ENCODE data around the gene VPS33B.
"Not testable (repeated sequence)": the region's sequence is repeated elsewhere in the genome, so short reads cannot be mapped to it uniquely, and the experiment has no call there.

Gene VPS33B

DNA sequence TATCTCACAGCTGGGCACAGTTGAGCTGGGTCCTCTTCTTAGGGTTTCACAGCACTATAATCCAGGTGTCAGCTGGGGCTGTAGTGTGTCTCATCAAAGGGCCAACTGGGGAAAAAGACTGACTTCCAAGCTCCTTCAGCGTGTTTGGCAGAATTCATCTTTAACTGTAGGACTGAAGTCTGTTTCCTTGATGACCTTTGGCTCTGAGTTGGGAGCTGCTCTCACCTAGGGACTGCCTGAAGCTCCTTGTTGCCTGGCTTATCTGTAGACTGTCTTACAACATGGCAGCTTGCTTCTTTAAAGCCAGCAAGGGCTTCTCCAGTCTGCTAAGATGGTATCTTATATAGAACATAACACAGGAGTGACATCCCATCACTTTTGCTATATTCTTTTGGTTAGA lies 5.3 kb upstream of the VPS33B start:
- no peak for DNase-seq

DNA sequence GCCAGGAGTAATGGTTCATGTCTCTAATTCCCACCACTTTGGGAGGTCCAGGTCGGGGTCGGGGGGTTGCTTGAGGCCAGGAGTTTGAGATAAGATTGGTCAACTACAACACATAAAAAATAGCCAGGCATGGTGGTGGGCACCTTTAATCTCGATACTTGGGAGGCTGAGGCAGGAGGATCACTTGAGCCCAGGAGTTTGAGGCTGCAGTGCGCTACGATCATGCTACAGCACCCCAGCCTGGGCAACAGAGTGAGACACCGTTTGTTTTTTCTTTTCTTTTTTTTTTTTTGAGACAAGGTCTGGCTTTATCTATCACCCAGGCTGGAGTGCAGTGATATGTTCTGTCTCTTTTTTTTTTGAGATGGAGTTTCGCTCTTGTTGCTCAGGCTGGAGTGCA lies 1.3 kb upstream of the VPS33B start:
- no peak for DNase-seq

DNA sequence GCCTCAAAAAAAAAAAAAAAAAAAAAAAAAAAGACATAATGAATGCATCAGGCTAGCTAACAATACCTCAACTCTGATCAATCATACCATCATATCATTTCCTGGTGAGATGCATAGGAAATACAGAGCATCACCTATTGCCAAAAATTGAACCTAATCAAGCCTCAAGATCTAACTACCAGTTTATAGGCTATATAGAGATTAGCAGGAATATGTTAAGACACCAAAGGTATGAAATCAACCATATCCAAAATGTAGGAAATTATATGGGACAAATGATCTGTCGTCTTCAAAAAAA lies 387 bp upstream of the VPS33B start:
- DNase-seq, result no peak

DNA sequence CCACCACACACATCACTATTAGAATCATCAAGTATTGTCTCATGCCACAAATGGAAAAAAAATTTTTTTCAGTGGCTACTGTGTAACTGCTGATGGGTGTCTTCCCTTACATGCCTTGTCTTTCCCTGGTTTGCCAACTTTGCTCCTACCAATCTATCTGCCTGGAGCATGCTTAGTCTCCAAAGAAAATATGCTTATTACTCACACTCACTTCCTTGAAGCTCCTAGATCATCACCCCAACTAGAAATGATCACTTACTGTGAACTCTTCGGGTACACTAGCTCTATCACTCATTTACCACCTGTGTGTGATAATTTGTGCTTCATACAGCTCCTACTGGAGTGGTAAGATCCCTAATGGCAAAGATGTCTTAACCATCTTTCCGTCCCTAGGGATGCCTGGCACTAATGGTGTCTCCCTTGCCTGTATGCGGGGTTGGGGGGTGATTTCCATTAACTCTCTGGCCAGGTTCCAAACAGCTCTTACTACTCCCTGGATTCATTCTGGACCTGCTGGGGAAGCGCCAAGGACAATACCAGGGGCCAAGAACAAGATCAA lies 799 bp downstream of the VPS33B start:
- DNase-seq, result no peak

DNA sequence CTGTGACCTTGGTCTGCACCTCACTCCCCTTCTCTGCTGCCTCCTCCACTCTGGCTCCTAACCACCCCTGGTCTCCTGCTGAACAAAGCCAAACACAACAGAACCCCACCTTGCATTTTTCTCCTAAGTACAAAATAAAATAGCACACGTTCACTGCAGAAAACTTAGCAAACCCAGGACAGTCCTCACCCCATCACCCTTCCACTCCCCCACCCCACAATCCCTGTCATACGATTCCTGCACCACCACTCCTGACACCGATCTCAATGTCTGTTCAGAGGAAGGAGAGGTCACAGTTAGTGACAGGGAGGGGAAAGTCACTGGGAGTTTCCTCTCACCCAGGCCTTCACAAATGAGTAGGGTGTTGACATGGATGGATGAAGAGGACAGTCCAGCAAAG lies 4.2 kb downstream of the VPS33B start:
- no peak for DNase-seq

DNA sequence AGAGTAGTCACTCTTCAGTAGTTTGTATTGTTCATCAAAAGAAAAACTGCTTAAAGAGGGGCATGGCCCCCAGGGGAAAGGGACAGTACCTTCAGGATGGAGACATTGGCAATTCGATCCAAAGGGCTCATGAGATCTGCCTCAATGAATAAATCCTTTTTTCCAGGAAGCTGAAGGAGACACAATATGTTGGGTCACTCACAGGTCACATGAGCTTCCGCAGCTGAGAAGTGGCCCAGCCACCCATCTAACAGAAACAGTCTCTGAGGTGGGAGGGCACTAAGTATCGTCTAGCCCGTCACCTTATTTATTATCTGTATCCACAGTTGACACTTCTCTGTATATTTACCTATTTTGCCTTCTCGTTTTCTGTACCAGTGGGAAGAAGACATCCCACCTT lies 4.7 kb downstream of the VPS33B start:
- no peak for DNase-seq

DNA sequence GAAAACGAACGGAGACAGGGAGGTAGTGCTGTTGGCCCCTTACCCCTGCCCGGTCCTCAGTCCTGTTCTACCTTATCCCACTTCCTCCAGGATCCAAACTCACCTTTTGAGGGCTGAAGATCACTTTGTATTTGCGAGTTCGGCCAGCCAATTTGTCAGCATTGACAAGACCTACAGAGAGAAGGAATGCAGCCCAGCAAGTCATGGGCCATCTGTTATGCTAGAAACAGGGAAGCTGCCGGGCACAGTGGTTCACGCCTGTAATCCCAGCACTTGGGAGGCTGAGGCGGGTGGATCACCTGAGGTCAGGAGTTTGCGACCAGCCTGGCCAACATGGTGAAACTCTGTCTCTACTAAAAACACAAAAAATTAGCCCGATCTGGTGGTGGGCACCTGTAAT lies 8.7 kb downstream of the VPS33B start:
- DNase-seq, result not testable (repeated sequence)

DNA sequence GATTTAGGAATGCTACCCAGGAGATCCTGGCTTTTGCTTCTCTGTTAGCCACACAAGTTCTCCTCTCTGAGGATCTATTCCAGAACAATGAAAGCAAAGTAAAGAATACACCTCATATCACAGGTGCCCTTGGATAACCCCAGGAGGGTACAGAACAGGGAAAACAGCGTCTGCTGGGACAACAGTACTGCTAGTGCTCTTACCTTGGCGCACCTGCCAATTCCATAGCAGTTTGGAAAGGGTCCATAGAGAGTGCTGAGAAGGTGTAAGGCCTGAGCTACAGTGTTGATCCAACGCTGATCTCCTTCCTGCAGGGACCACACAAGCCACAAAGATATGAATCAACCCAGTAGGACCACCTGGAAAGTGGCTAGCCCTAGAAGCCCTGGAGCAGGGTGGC lies 15.1 kb downstream of the VPS33B start:
- no peak for DNase-seq

DNA sequence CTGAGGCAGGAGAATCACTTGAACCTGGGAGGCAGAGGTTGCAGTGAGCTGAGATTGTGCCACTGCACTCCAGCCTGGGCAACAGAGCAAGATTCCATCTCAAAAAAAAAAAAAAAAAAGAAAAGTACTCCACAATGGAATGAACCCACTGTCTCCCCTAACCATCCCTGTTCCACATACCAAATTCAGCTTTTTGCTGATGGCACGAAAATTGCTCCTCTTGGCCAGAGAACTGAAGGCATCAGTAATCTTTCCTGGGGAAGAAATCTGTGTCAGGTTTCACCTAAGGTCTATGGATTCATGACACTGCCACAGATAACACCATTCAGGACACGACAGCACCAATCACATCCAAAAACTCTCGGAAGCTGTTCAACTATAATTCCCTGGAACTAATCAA lies 21.2 kb downstream of the VPS33B start:
- no peak for DNase-seq

DNA sequence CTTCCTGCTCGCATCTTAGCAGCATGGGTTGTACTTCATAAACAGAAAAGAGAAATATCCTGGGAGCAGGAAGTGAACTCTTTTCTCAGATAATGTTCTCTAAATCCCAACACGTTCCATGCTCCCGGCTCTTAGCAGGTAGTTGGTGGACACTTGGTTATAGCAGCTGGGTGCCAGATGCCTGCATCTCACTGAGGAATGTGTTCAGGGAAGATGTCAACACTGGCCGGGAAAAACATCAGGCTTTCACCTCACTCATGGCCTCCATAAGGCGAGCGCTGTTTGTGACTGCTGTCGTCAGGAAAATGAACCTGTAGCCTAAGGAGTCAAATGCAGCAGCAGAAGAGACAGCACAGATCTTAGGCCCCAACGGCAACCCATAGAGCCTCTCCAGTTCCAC lies 23.7 kb downstream of the VPS33B start:
- DNase-seq, result no peak

DNA sequence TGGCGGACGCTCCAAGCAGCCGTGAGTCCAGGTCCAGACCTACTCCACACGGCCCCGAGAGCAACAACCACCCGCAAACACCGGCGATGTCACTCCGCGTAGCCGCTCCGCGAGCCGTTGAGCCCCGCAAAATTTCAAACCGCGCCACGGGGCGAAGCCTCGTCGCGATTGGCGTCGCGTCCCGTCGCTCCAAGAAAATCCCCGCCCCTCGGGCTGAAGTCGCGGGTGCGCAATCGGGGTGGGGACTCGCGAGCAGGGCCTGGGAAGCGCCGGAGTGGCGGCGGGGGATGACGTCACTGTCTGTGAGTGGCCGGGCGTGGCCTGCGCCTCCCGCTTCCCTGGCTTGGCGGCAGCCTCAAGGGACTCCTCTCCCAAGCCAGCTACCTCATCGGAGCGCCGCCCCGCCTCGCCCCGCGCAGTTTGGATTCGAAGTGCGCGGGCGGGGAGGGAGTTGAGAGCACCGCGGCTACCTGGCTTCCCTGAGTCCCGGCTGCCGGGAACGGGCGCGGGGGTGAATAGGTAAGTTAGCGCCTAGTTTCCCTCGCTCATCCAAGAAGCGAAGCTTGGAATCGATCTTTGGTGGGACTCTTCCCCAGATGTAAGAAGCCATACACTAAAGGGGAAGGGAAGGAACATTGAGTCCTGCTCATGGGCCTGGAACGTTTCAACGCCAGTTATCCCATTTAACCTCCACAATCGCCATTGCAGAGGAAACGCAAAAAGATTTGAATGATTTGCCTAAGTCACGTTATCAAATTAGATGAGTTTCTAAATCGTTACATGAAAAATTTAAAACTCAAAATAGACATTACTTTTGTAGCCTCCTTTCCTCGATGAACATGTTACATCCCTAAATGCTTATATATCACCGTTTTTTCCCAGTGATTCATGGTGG lies 27.7 kb downstream of the VPS33B start, which contains the start of gene PRC1:
PRC1 (minus strand) TSS at position 119 of the 895 bp plus-strand sequence; CDS start at position 1, 118 bp downstream.
- peak; percentile 97 for DNase-seq

DNA sequence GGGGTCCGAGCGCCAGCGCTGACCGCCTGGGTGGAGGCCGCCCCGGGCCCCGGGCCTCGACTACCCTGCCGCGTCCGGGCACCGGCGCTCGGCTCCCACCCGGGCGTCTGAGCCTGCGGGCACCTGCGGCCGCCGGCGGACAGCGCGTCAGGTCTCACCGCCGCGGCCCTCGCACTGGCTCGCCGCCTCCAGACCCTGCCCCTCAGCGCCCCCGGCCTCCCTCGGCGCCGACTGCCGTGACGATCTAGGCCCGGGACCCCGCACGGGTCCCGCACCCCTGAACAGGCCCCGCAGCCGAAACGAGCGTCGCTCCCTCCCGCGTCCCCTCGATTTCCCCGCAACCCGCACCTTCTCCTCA lies 28.4 kb downstream of the VPS33B start:
- DNase-seq, result no peak

DNA sequence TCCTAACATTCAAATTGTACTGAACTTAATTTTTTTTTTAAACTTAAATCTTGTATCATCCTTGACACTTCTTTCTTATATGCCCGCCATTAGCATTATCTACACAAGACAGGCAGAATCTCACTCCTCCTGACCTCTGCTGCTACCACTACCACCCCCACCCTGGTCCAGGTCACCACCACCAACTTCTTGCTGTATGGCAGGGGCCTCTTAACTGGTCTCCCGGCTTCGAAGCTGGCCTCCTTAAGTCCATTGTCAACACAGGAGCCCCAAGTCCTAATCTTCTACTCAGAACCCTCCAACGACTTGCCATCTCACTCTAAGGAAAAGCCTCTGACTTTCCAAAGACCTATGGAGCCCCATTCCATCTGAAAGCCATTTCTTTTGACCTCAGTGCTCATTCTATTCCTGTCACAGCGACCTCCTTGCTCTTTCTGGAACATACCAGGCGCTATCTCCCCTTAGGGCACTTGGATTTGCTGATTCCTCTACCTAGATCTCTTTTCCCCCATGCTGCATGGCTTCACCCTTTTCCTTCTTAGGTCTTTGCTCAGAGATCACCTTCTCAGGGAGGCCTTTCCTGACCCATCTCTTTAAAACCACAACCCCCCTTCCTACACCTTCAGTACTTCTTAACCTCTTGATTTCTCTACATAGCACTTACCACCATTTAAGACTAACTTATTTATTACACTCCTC lies 30.7 kb downstream of the VPS33B start:
- DNase-seq, result no peak

DNA sequence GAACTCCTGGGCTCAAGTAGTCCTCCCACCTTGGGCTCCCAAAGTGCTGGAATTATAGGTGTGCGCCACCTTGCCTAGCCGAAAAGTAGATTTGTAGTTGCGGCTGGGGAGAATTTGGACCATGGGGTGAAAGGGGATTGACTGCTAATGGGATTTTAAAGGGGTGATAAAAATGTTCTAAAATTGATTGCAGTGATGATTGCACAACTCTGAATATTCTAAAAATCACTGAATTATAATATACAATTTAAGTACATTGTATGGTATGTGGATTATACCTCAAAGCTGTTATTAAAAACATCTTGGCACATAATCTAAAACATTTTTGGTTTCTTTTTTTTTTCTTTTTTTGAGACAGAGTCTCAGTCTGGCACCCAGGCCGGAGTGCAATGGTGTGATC lies 31.9 kb downstream of the VPS33B start:
- DNase-seq, result no peak

DNA sequence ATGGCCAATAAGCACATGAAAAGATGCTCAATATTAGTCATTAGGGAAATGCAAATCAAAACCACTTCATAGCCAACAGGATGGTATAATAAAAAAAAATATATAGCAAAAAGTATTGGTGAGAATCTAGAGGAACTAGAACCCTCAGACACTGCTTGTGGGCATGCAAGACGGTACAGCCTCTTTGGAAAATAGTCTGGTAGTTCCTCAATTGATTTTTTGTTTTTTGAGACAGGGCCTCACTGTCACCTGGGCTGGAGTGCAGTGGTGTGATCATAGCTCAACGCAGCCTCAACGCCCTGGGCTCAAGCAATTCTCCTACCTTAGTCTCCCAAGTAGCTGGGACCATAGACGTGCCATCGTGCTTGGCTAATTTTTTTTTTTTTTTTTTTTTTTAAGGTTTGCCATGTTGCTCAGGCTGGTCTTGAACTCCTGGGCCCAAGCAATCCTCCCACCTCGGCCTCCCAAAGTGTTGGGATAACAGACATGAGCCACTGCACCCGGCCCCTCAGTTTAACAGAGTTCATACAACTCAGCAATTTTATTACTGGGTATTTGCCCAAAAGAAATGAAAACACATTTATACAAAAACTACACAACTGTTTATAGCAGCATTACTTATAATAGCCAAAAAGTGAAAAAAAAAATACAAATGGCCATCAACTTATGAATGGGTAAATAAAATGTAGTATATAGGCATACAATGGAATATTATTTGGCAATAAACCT lies 33.2 kb downstream of the VPS33B start:
- no peak for DNase-seq

DNA sequence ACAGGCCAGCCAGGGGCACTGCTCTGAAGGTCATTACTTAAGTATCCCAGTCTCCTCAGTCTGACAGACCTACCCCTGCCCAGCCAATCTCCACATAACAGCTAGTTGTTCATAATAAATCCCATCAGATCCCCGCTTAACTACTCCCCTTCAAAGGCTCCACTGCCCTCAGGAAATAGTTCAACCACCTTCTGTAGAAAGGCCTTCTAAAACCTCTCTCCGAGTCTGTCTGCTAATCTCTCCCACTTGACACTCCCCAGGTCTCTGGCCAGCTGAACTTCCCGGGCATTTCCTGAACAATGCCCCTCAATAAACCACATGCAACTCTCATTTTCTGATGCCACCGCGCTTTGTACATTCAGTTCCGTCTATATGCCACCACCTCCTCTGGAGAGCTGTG lies 34.1 kb downstream of the VPS33B start:
- no peak for DNase-seq

DNA sequence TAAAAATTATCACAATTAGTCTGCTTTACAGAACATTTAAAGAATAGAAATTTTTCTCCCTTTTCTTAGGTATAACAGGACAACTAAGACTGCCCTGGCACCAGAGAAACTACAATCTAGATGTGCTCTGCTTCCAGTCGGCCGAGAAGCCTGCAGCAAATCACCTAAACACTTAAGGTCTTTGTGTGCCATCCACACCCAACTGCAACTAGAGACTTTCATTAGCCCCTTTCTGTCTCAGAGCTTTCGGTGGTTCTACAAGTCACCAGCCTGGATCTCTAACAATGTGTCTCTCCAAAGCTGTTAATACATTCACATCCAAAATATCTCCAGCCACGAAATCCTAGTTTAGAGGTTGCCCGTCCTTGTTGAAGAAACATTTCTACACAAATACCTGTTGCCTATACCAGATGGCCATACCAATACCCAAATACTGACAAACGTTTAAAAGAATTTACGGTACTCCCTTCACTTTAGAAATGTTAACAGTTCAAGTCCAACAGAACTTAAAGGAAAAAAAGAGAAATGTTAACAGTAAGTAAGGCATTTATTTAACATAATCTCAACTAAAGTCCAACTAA lies 34.7 kb downstream of the VPS33B start:
- no peak for DNase-seq

DNA sequence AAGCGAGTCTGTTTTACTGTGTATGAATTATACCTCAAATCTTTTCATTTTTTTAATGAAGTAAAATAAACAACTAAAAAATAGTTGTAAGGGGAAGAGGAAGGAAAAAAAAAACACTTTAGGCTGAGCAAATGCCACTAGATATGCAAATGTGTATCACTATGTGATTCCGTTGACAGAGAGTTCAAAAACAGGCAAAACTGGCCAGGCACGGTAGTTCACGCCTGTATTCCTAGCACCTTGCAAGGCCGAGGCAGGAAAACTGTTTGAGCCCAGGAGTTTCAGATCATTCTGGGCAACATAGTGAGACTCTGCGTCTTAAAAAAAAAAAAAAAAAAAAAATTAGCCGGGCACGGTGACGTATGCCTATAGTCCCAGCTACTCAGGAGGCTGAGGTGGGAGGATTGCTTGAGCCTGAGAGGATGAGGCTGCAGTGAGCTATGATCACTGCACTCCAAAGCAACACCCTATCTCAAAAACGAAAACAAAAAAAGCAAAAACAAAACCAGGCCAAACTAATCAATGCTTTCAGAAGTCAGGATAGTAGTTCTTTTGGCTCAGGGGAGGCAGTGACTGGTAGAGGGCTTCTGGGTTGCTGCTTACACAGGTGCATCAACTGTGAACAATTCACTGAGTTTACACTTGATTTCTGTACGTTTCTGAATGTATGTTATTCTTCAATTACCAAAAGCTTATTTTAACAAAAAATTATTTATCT lies 35.4 kb downstream of the VPS33B start:
- no peak for DNase-seq

DNA sequence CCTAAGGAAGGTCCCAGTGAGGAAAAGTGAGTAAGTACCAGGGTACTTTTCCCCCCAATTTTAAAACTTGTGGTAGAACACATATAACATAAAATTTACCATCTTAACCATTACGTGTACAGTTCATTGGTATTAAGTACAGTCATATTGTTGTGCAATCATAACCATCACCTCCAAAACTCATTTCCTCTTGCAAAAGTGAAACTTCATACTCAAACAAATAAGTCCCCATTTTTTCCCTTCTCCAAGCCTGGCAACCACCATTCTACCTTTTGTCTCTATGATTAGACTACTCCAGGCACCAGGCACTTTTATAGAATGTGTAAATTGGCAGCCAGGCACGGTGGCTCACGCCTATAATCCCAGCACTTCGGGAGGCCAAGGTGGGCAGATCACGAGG lies 40.3 kb downstream of the VPS33B start:
- no peak for DNase-seq

DNA sequence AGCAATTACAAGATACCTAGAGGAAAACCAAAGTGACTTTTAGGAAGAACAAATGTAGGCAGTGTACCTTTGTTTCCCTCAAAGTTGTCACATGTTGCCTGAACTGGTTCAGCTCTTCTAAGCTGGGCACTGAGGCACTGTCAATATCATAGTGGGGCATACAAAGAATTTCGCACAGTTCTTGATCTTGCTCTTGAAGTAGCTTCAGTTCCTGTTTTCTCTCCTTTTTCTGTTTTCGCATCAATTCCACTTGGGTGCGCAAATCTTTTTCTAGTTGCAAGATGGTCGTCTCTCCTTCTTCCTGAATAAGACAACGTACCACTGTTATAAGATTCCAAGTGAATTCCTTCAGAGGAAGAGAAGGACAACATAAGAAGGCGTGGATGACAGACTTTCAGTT lies 40.7 kb downstream of the VPS33B start:
- no peak for DNase-seq

DNA sequence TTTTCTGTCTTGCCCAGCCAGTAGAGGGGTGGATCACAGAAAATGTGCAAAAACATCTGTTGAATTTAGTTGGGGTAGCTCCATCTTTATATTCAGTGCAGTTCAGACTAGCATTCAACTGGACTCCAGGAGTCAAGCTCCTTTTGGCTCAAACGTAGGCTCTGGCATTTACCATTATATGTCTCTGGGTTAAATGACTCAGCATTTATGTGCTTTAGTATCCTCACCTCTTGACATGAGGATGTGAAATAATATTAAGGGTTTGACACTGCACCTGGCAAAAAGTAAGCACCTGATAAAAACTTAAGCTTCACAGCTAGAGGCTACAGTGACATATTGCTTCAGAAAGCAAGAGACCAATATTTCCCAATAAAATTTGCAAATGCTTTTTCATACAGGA lies 42.8 kb downstream of the VPS33B start:
- no peak for DNase-seq

DNA sequence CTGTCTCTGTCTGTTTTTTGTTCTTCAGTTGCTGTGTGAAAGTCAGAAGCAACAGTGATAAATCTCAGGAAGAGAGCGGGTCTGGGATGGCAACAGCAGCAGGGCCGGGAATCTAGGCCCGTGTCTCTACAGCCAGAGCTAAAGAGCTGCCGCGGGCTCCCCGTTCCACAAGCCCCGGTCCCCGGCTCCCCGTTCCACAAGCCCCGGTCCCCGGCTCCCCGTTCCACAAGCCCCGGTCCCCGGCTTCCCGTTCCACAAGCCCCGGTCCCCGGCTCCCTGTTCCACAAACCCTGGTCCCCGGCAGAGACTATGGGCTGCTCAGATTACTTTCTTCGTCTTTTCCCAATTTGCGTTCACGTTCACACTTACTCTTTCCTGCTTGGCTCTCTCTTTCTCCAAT lies 48.2 kb downstream of the VPS33B start:
- no peak for DNase-seq

DNA sequence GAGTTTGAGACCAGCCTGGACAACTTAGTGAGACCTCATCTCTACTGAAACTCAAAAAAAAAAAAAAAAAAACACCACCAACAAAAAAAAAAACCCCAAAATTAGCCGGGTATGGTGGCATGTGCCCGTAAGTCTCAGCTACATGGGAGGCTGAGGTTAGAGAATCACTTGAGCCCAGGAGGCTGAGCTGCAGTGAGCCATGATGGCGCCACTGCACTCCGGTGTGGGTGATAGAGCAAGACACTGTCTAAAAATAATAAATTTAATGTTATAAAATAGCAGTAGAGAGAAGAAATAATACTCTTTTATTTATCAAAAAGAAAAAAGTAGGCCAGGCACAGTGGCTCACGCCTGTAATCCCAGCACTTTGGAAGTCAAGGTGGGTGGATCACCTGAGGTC lies 50.3 kb downstream of the VPS33B start:
- no peak for DNase-seq

Data from T1000 (cell line).